Naive B cell (primary cell): ENCODE results near the gene ZNF629. TPM values are rescaled to one million over a fixed set of nuclear protein-coding genes. Genes with fewer than 3 reads are reported as not detected.
"Not testable (repeated sequence)": the region's sequence is repeated elsewhere in the genome, so short reads cannot be mapped to it uniquely, and the experiment has no call there.

Experiments
- ATAC-seq, 2 donors: fragments of 150-1000 bp; cut with Tn5 transposase; 2 replicates each; pipeline ENCODE4 v1.10.0; 2021; ENCODE audit warnings: low read depth in 2 of 2, mild to moderate bottlenecking in 2 of 2, moderate library complexity in 2 of 2
- DNase-seq: peaks from one replicate; pipeline ENCODE4 v3.0.0; 2022
- H3K27ac Mint-ChIP-seq, 6 donors: one replicate each; pipeline ENCODE4 v1.8.0; 2020 to 2022; ENCODE audit warnings: mild to moderate bottlenecking in 6 of 6, mixed read lengths in 6 of 6, moderate library complexity in 5 of 6, inconsistent platforms in 2 of 6
- H3K27me3 Mint-ChIP-seq, 3 donors: one replicate each; pipeline ENCODE4 v1.8.0; 2021 to 2022; ENCODE audit warnings: mixed read lengths in 3 of 3, mild to moderate bottlenecking in 1 of 3
- H3K36me3 Mint-ChIP-seq, 2 donors: one replicate each; pipeline ENCODE4 v1.8.0; 2020 to 2022; ENCODE audit warnings: mixed read lengths in 2 of 2, inconsistent platforms in 1 of 2, mild to moderate bottlenecking in 1 of 2
- H3K4me1 Mint-ChIP-seq, 3 donors: one replicate each; pipeline ENCODE4 v1.8.0; 2020 to 2022; ENCODE audit warnings: mixed read lengths in 3 of 3, inconsistent platforms in 1 of 3, mild to moderate bottlenecking in 1 of 3, moderate library complexity in 1 of 3
- H3K4me3 Mint-ChIP-seq, 8 donors: one replicate each; pipeline ENCODE4 v1.8.0; 2020 to 2022; ENCODE audit warnings: mild to moderate bottlenecking in 8 of 8, mixed read lengths in 8 of 8, moderate library complexity in 8 of 8, inconsistent platforms in 2 of 8
- H3K9me3 Mint-ChIP-seq, 7 donors: one replicate each; pipeline ENCODE4 v1.8.0; 2020 to 2022; ENCODE audit warnings: mixed read lengths in 7 of 7, mild to moderate bottlenecking in 5 of 7, inconsistent platforms in 2 of 7, moderate library complexity in 1 of 7
- polyA plus RNA-seq, 6 donors: library from polyadenylated mRNA; unstranded; fragments of 300-500 nt; fragmentation: Illumina TruSeq; gene quantifications; one replicate each; pipeline ENCODE4 v1.2.3, GENCODE V29; 2021; ENCODE audit warnings: low read depth in 6 of 6

Gene ZNF629
- polyA plus RNA-seq, result 1 to 10 TPM in 1 of 6 donors, under 1 TPM in 4, not detected in 1; 0.23 to 1.4 (median 0.45) TPM

DNA sequence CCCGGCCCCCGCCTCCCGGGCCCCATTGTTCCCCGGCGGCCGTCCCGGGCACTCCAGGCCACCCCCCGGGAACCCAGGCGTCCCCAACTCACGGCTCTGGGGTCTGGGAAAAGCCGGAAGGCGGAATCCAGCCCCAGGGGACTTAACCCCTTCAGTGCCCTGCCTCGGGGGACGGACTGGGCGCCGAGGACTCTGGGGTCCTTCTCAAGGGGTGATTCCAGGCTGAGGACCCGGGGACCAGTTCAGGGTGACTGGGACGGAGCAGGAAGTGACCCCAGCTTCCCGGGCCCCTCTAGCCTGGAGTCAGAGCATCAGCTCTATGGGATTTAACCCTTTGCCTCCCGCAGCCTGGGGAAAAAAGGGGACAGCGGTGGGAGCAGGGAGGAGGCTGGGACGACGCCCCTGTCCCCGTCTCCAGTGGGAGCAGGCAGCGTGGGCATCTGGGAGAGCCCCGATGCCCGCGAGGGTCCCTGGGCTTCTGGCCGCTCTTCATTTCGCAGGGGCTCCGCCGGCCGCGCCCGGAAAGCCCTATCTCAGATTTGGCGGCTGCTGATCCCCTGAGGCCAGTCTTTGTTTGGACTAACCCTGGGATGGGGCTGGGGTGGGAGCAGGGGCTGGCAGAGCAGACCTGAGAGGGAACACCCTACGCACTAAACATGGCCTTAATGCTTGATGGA, at the start of gene ZNF629:
TSS of gene ZNF629 (minus strand) at position 270 of the 677 bp plus-strand sequence. CDS start 2,723 bp downstream, outside the sequence.
- H3K27ac Mint-ChIP-seq, result peak within 1 kb of the TSS in 4 of 6 donors; percentile 18 to 84 (median 69)
- peaks cover 0 to 3% (median 0%) of the 10 kb centered on the region in 3 donors for H3K27me3 Mint-ChIP-seq
- peaks cover 18 to 30% (median 22%) of the 10 kb centered on the region in 3 donors for H3K4me1 Mint-ChIP-seq
- no peaks in the 10 kb centered on the region for H3K9me3 Mint-ChIP-seq
- DNase-seq (peak; percentile 20), ATAC-seq (peak; percentile 47 to 61)
- H3K4me3 Mint-ChIP-seq, result peak within 1 kb of the TSS; percentile 75 to 94 (median 92)
- H3K36me3 Mint-ChIP-seq, result no peaks in the 10 kb centered on the region

DNA sequence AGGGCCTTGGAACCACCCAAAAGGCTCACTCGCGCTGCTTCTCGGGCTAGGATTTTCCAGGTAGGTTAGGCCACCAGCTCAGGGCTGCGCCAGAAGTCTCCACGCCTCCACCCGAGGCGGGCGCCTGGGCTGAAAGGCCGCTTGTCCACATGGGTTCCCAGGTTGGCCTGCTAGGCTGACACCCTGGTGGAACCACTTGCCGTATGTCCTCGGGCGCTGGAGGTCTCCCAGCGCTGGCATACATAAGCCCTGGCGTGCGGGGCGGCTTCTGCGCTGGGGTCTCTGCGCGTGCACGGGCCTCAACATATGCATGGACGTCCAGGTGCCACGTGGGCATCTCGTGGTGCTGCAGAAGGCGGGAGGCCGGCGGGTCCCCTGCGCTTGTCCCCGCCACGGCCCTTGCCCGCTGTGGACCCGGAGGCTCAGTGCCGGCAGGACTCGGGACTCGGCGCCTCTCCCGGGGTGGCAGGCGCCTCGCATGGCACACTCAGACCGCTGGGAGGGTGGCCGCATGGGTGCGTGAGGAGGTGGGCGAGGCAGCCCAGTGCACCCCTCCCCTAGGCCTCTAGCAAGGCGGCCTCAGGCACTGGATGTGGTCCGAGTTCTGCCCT, 47.2 kb upstream of the ZNF629 start:
- ATAC-seq (no peak), DNase-seq (no peak)
- no peaks in the 10 kb centered on the region for H3K36me3 Mint-ChIP-seq
- H3K4me1 Mint-ChIP-seq, result no peaks in the 10 kb centered on the region
- no peaks in the 10 kb centered on the region for H3K9me3 Mint-ChIP-seq
- H3K4me3 Mint-ChIP-seq, result no peak overlapping the region
- H3K27ac Mint-ChIP-seq, result no peak overlapping the region
- H3K27me3 Mint-ChIP-seq, result no peaks in the 10 kb centered on the region

DNA sequence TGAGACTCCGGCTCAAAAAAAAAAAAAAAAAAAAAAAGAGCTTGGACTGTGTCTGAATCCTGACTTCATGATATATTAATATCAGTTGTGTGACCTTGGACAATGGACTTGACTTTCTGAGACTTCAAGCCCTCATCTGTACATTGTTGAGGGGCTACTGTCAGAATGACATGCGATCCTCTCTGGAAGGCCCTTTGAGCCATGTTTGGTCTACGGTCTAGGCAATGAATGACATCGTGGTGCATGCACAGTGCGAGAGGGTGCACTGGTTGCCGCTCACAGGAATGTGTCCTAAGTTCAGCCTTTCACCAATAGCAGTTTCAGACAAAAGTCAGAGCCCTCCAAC, 43.0 kb upstream of the ZNF629 start:
- ATAC-seq (no peak), DNase-seq (no peak)
- H3K4me1 Mint-ChIP-seq, result no peaks in the 10 kb centered on the region
- H3K27me3 Mint-ChIP-seq, result peaks cover 0 to 31% (median 8%) of the 10 kb centered on the region in 3 donors
- H3K9me3 Mint-ChIP-seq, result no peaks in the 10 kb centered on the region
- no peaks in the 10 kb centered on the region for H3K36me3 Mint-ChIP-seq
- no peak overlapping the region for H3K4me3 Mint-ChIP-seq
- no peak overlapping the region for H3K27ac Mint-ChIP-seq

DNA sequence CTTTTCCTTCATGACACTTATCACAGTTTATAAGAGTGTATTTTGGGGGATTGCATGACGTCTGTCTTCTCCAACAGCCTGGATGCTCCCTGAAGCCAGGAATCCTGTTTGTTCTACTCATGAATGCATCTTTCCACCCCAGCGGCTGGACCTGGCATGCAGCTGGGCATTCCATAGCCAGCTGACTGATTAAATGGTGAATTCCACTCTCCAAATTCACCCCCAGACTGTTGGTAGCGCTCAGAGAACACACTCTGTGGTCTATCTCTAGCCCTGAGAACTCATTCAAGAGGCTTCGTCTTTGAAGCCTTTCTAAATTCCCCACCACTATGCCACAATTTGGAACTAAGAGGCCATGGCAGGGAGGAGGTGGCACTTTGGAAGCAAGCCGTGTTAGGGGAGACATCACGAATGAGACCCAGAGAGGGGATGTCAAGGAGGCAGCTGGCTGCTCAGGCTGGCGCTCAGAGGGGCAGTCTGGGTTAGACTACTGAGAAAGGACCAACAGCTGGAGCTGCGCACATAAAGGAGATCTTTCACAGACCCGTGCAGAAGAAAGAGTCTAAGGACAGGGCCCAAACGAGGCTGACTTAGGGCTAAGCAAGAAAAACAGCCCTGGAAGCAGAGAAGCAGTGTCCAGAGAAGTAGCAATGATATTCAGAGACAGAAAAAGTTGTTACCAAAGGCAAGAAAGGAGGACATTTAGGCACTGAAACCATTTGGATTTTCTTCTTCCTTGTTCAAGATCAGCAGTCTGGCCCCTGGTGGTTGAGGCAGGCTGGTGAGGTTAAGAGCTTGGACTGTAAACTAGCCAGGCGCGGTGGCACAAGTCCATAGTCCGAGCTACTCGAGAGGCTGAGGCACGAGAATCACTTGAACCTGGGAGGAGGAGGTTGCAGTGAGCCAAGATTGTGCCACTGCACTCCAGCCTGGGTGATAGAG, 42.4 kb upstream of the ZNF629 start:
- no peak overlapping the region for H3K4me3 Mint-ChIP-seq
- H3K4me1 Mint-ChIP-seq, result no peaks in the 10 kb centered on the region
- no peaks in the 10 kb centered on the region for H3K9me3 Mint-ChIP-seq
- no peaks in the 10 kb centered on the region for H3K36me3 Mint-ChIP-seq
- no peak for DNase-seq
- H3K27ac Mint-ChIP-seq, result peak overlapping the region in 2 of 6 donors; percentile 9 to 53
- H3K27me3 Mint-ChIP-seq, result peaks cover 0 to 31% (median 8%) of the 10 kb centered on the region in 3 donors
- no peak for ATAC-seq

DNA sequence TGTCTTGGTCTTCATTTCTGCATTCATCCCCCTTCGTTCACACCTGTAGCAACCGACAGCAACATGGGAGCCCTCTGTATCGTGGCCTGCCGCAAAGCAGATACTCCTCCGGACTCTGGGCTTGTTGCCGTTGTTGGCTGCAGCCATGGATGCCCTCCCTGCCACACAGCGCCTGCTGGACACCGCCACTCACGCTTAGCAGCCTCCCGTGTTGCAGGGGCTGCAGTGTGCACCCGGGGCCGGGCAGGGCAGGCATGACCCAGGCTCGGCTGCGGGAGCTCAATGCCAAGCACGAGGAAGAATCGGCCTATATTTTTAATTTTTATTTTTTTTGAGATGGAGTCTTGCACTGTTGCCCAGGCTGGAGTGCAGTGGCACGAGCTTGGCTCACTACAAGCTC, 34.9 kb upstream of the ZNF629 start:
- Mint-ChIP-seq H3K27ac (peak overlapping the region in 1 of 6 donors; percentile 78), H3K36me3 (no peaks in the 10 kb centered on the region), H3K9me3 (no peaks in the 10 kb centered on the region), H3K4me3 (no peak overlapping the region), H3K4me1 (no peaks in the 10 kb centered on the region), H3K27me3 (peaks cover 0 to 13% (median 1%) of the 10 kb centered on the region in 3 donors)
- ATAC-seq (no peak), DNase-seq (no peak)

DNA sequence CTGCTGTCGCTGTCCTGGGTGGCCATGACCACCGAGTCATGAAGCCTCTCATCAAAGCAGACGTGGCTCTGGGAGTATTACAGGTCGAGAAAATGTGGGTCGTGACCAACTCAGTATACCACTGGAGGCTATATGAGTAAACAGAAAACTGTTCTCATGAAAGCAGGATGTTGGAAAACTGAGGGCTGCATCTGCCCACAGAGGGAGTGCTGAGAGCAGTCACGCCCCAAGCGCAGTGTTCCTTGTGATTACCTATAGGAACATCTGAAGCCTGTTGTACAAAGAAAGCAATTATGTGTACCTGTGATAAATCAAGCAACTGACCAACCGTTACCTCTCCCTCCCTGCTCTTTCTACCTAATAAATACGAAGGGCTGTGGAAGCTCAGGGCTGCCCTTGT, 34.4 kb upstream of the ZNF629 start:
- not testable (repeated sequence) for H3K4me1 Mint-ChIP-seq, H3K27ac Mint-ChIP-seq, H3K36me3 Mint-ChIP-seq, H3K27me3 Mint-ChIP-seq, H3K4me3 Mint-ChIP-seq, ATAC-seq, DNase-seq, H3K9me3 Mint-ChIP-seq

DNA sequence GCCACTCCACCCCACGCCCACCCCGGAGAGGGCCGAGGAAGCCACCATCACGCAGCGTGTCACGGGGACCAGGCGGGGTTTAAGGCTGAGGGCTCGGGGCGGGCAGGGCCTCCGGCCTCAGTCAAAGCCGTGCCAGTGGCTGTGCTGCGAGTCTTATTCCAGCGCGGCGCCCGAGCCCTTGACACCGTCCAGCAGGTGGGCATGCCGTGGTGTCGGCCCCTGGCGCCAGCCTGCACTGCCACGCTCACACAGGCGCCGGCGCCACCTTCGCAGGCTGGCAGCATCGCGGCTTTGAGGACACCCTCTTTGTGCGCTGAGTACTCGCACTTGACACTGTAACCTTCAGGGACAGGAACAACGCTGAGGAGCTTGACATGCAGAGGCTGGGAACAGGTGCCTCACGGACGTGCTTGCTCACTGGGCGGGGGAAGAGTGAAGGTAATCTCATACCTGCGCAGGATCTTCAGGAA, 34.0 kb upstream of the ZNF629 start:
- Mint-ChIP-seq H3K27me3 (peaks cover 0 to 4% (median 0%) of the 10 kb centered on the region in 3 donors), H3K9me3 (no peaks in the 10 kb centered on the region), H3K4me1 (no peaks in the 10 kb centered on the region), H3K4me3 (no peak overlapping the region), H3K27ac (peak overlapping the region in 2 of 6 donors; percentile 47 to 51), H3K36me3 (no peaks in the 10 kb centered on the region)
- ATAC-seq (no peak), DNase-seq (no peak)

DNA sequence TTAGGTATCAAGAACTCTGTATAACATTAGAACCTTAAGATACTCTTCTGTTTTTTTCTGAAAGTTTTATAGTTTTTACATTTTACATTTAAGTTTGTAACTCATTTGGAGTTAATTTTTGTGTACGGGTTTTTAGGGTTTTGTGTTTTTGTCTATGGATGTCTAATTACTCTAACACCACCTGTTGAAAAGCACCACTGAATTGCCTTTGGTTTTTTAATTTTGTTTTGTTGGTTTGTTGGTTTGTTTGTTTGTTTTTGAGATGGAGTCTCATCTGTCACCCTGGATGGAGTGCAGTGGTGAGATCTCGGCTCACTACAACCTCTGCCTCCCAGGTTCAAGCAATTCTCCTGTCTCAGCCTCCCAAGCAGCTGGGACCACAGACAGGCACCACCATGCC, 29.8 kb upstream of the ZNF629 start:
- Mint-ChIP-seq H3K36me3 (no peaks in the 10 kb centered on the region), H3K4me1 (peaks cover 8 to 18% (median 17%) of the 10 kb centered on the region in 3 donors), H3K4me3 (no peak overlapping the region), H3K27me3 (no peaks in the 10 kb centered on the region), H3K9me3 (no peaks in the 10 kb centered on the region), H3K27ac (no peak overlapping the region)
- DNase-seq, result no peak
- no peak for ATAC-seq

DNA sequence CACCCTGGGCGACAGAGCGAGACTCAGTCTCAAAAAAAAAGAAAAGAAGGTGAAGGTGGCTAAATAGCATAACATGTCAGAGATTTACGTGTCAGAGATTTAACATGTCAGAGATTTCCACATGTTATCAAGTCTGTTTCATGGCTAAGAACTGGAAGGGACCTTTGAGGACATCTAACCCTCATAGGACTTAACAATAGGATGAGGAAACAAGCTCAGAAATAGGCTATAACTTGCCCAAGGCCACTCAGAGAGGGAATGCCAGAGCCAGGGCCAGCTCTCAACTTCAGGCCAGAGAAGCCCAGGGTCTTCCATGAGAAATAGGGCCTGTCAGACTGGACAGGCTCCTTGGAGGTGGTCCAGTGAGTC, 26.8 kb upstream of the ZNF629 start:
- H3K36me3 Mint-ChIP-seq, result no peaks in the 10 kb centered on the region
- H3K9me3 Mint-ChIP-seq, result no peaks in the 10 kb centered on the region
- DNase-seq (no peak), ATAC-seq (peak; percentile 1 to 3)
- H3K27me3 Mint-ChIP-seq, result no peaks in the 10 kb centered on the region
- peak overlapping the region; percentile 83 to 93 (median 87) for H3K4me3 Mint-ChIP-seq
- H3K4me1 Mint-ChIP-seq, result peaks cover 8 to 18% (median 17%) of the 10 kb centered on the region in 3 donors
- peak overlapping the region in 3 of 6 donors; percentile 47 to 82 (median 82) for H3K27ac Mint-ChIP-seq

DNA sequence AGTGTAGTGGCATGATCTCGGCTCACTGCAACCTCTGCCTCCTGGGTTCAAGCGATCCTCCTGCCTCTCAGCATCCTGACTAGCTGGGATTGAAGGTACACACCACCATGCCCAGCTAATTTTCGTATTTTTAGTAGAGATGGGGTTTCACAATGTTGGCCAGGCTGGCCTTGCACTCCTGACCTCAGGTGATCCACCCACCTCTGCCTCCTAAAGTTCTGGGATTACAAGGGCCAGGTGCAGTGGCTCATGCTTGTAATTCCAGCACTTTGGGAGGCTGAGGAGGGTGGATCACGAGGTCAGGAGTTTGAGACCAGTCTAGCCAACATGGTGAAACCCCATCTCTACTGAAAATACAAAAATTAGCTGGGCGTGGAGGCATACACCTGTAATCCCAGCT, 22.7 kb upstream of the ZNF629 start:
- DNase-seq, H3K27ac Mint-ChIP-seq, H3K9me3 Mint-ChIP-seq, H3K4me3 Mint-ChIP-seq, H3K36me3 Mint-ChIP-seq, H3K27me3 Mint-ChIP-seq, ATAC-seq: not testable (repeated sequence)
- peaks cover 21 to 37% (median 32%) of the 10 kb centered on the region in 3 donors for H3K4me1 Mint-ChIP-seq

DNA sequence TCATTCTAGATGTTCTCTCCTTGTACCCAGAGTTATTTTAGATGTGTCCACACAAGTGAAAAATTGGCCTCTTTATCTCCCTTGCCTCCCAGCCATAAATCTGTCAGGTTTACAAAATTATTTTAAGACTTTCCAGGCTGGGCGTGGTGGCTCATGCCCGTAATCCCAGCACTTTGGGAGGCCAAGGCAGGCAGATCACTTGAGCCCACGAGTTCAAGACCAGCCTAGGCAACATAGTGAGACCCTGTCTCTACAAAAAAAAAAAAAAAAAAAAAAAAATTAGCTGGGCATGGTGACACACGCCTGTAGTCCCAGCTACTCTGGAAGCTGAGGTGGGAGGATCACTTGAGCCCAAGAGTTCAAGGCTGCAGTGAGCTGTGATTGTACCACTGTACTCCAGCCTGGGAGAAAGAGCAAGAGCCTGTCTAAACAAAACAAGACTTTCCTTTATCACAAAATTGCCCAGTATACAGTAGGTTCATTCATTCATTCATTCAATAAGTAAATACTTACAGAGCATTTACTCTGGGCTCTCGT, 22.0 kb upstream of the ZNF629 start:
- ATAC-seq, H3K9me3 Mint-ChIP-seq, H3K27ac Mint-ChIP-seq, H3K27me3 Mint-ChIP-seq, H3K36me3 Mint-ChIP-seq, DNase-seq: not testable (repeated sequence)
- H3K4me3 Mint-ChIP-seq, result peak overlapping the region in 1 of 8 donors; percentile 69
- H3K4me1 Mint-ChIP-seq, result peaks cover 18 to 31% (median 26%) of the 10 kb centered on the region in 3 donors

DNA sequence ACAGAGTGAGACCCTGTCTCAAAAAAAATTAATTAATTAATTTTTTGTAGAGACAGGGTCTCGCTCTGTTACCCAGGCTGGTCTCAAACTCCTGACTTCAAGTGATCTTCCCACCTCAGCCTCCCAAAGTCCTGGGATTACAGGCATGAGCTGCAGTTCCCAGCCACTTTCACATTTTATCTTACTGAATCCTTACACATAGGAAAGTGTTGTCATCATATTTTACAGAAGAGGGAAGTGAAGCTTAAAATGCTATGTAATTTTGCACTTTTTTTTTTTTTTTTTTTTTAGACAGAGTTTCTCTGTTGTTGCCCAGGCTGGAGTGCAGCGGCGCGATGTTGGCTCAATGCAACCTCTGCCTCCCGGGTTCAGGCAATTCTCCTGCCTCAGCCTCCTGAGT, 21.1 kb upstream of the ZNF629 start:
- Mint-ChIP-seq H3K27ac (no peak overlapping the region), H3K4me1 (peaks cover 14 to 28% (median 21%) of the 10 kb centered on the region in 3 donors), H3K4me3 (peak overlapping the region in 2 of 8 donors; percentile 51 to 69), H3K36me3 (no peaks in the 10 kb centered on the region), H3K9me3 (no peaks in the 10 kb centered on the region), H3K27me3 (no peaks in the 10 kb centered on the region)
- peak; percentile 9 to 24 for ATAC-seq
- no peak for DNase-seq
